ENCODE data around the gene CPXM2. TPM values are rescaled to one million over a fixed set of nuclear protein-coding genes. Genes with fewer than 3 reads are reported as not detected.

Gene CPXM2
- total RNA-seq, 1 experiment from 2014 or later: 0.12 TPM

GRCh38 chr10:123746942-123747341, 144.7 kb downstream of the CPXM2 start:
- no peak for TF ChIP-seq YY1 (IDR thresholded peaks at IDR 0.05; ENCODE audit: extremely low read depth, insufficient replicate concordance, low read depth, low read length)
- no peak for TF ChIP-seq SP1 (IDR thresholded peaks at IDR 0.05; ENCODE audit: low read depth)
- no peak for TF ChIP-seq CBX3 (IDR thresholded peaks at IDR 0.05; ENCODE audit: low read depth)
- no peak for TF ChIP-seq POLR2A (IDR thresholded peaks at IDR 0.05; ENCODE audit: borderline replicate concordance, extremely low read depth, insufficient read depth, insufficient read length)
- no peak for TF ChIP-seq EGR1 (IDR thresholded peaks at IDR 0.05; ENCODE audit: low read depth)
- no peak for TF ChIP-seq JUND (IDR thresholded peaks at IDR 0.05)
- TF ChIP-seq ZFX (IDR thresholded peaks at IDR 0.05): no peak
- no peak for TF ChIP-seq ZNF274 (IDR thresholded peaks at IDR 0.05; ENCODE audit: low read depth, low read length)
- TF ChIP-seq, protein P1, sequence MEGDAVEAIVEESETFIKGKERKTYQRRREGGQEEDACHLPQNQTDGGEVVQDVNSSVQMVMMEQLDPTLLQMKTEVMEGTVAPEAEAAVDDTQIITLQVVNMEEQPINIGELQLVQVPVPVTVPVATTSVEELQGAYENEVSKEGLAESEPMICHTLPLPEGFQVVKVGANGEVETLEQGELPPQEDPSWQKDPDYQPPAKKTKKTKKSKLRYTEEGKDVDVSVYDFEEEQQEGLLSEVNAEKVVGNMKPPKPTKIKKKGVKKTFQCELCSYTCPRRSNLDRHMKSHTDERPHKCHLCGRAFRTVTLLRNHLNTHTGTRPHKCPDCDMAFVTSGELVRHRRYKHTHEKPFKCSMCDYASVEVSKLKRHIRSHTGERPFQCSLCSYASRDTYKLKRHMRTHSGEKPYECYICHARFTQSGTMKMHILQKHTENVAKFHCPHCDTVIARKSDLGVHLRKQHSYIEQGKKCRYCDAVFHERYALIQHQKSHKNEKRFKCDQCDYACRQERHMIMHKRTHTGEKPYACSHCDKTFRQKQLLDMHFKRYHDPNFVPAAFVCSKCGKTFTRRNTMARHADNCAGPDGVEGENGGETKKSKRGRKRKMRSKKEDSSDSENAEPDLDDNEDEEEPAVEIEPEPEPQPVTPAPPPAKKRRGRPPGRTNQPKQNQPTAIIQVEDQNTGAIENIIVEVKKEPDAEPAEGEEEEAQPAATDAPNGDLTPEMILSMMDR (IDR thresholded peaks at IDR 0.05 in 2 of 3, conservative IDR thresholded peaks at IDR 0.05 in 1 of 3; ENCODE audit: borderline replicate concordance in 1 of 3, insufficient read depth in 1 of 3, low read depth in 2 of 3, low read length in 2 of 3): no peak
- TF ChIP-seq, protein P2, sequence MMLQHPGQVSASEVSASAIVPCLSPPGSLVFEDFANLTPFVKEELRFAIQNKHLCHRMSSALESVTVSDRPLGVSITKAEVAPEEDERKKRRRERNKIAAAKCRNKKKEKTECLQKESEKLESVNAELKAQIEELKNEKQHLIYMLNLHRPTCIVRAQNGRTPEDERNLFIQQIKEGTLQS (IDR thresholded peaks at IDR 0.05): no peak
- TF ChIP-seq FOSL1 (IDR thresholded peaks at IDR 0.05; ENCODE audit: low read depth): no peak
- TF ChIP-seq, protein P3, sequence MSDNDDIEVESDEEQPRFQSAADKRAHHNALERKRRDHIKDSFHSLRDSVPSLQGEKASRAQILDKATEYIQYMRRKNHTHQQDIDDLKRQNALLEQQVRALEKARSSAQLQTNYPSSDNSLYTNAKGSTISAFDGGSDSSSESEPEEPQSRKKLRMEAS (IDR thresholded peaks at IDR 0.05): no peak
- no peak for TF ChIP-seq SRF (IDR thresholded peaks at IDR 0.05; ENCODE audit: low read depth)
- no peak for TF ChIP-seq ELF1 (IDR thresholded peaks at IDR 0.05; ENCODE audit: borderline replicate concordance, low read depth)
- TF ChIP-seq RAD21 (IDR thresholded peaks at IDR 0.05; ENCODE audit: low read depth): no peak
- TF ChIP-seq EZH2 (IDR thresholded peaks at IDR 0.05): no peak
- TF ChIP-seq, protein P4, sequence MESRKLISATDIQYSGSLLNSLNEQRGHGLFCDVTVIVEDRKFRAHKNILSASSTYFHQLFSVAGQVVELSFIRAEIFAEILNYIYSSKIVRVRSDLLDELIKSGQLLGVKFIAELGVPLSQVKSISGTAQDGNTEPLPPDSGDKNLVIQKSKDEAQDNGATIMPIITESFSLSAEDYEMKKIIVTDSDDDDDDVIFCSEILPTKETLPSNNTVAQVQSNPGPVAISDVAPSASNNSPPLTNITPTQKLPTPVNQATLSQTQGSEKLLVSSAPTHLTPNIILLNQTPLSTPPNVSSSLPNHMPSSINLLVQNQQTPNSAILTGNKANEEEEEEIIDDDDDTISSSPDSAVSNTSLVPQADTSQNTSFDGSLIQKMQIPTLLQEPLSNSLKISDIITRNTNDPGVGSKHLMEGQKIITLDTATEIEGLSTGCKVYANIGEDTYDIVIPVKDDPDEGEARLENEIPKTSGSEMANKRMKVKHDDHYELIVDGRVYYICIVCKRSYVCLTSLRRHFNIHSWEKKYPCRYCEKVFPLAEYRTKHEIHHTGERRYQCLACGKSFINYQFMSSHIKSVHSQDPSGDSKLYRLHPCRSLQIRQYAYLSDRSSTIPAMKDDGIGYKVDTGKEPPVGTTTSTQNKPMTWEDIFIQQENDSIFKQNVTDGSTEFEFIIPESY (IDR thresholded peaks at IDR 0.05; ENCODE audit: extremely low read depth, insufficient replicate concordance, low read length): no peak
- TF ChIP-seq POLR2AphosphoS5 (IDR thresholded peaks at IDR 0.05; ENCODE audit: low read depth, low read length): no peak
- no peak for TF ChIP-seq TCF7L2 (IDR thresholded peaks at IDR 0.05; ENCODE audit: borderline replicate concordance, extremely low read depth, insufficient read depth, insufficient read length)
- no peak for TF ChIP-seq EZH2phosphoT487 (IDR thresholded peaks at IDR 0.05; ENCODE audit: borderline replicate concordance)
- CTCF ChIA-PET: no interaction called here
- intact Hi-C loops (cut with micrococcal nuclease): no loop called here

More at GRCh38 chr10:123746942-123747341, 144.7 kb downstream of the CPXM2 start:
- H2AFZ ChIP-seq (ENCODE audit: low read depth, low read length, poor library complexity, severe bottlenecking): no peak overlapping the region
- H3K27me3 ChIP-seq (ENCODE audit: insufficient read depth, low read length): peaks cover 69% of the 10 kb centered on the region
- ATAC-seq: no peak
- DNase-seq (ENCODE audit: low read depth, low spot score): no peak
- no peaks in the 10 kb centered on the region for H3K9me3 ChIP-seq (ENCODE audit: control insufficient read depth in 1 of 2, insufficient read depth in 1 of 2, low read depth in 1 of 2, low read length in 2 of 2)
- H3K79me2 ChIP-seq (ENCODE audit: insufficient read depth, low read length): no peaks in the 10 kb centered on the region
- no peaks in the 10 kb centered on the region for H4K20me1 ChIP-seq (ENCODE audit: insufficient read depth)
- RAD21 ChIA-PET (ENCODE audit: low non-redundant PET in 1 of 2, low total read pairs in 2 of 2, uncharacterized antibody in 2 of 2, unreplicated experiment in 2 of 2): no interaction called here
- no TSS peak for BruUV-seq (replicated peaks)
- H3K36me3 ChIP-seq (ENCODE audit: control insufficient read depth in 1 of 2, insufficient read depth in 2 of 2, low read length in 2 of 2): no peaks in the 10 kb centered on the region
- H3K9ac ChIP-seq (ENCODE audit: low read length): no peak overlapping the region
- POLR2A ChIA-PET: no interaction called here
- H3K4me3 ChIP-seq (replicated peaks in 1 of 2; ENCODE audit: low read depth in 1 of 2, low read length in 2 of 2): no peak overlapping the region
- H3K4me2 ChIP-seq (ENCODE audit: low read length): no peak overlapping the region
- no peaks in the 10 kb centered on the region for H3K4me1 ChIP-seq (ENCODE audit: control insufficient read depth in 1 of 2, insufficient read depth in 2 of 2, low read length in 2 of 2)
- no peaks in the 10 kb centered on the region for H3K9me2 ChIP-seq (ENCODE audit: insufficient read depth)
- no peak overlapping the region for H3K27ac ChIP-seq (ENCODE audit: low read depth, low read length)

Measured in HCT116 (cell line).